Natural killer cell (primary cell): ENCODE data around the gene TPPP2. TPM values are rescaled to one million over a fixed set of nuclear protein-coding genes. Genes with fewer than 3 reads are reported as not detected.

Source experiments
- ATAC-seq, 3 donors: fragments of 150-1000 bp in 2 of 3; fragments of 200-7000 bp in 1 of 3; cut with Tn5 transposase; 1 replicate in 1 of 3; 2 replicates in 2 of 3; pipeline ENCODE4 v1.10.0; 2021; ENCODE audit warnings: mild to moderate bottlenecking in 2 of 3, moderate library complexity in 2 of 3
- DNase-seq, 2 donors: peaks; one replicate each; pipeline versions ENCODE4 v3.0.0 to v3.0.0-alpha.2; 2013 to 2021; ENCODE audit warnings: mixed read lengths in 1 of 2
- H3K27ac ChIP-seq: one replicate; pipeline ENCODE4 v1.5.1; 2013; ENCODE audit warnings: mild to moderate bottlenecking, low read length
- H3K27me3 ChIP-seq: one replicate; pipeline ENCODE4 v1.6.1; 2013; ENCODE audit warnings: low read length; ENCODE audit not compliant: control insufficient read depth, insufficient read depth
- H3K36me3 ChIP-seq: one replicate; pipeline ENCODE4 v1.6.1; 2013; ENCODE audit warnings: low read length; ENCODE audit not compliant: control insufficient read depth, insufficient read depth
- H3K4me1 ChIP-seq: one replicate; pipeline ENCODE4 v1.6.1; 2013; ENCODE audit warnings: low read length; ENCODE audit not compliant: control insufficient read depth, insufficient read depth
- H3K4me3 ChIP-seq: one replicate; pipeline ENCODE4 v1.5.1; 2013; ENCODE audit warnings: low read length
- H3K9me3 ChIP-seq: one replicate; pipeline ENCODE4 v1.6.1; 2013; ENCODE audit warnings: low read length; ENCODE audit not compliant: control insufficient read depth, insufficient read depth
- H3K27ac Mint-ChIP-seq, 2 donors: one replicate each; pipeline ENCODE4 v1.8.0; 2022; ENCODE audit warnings: mild to moderate bottlenecking in 2 of 2, mixed read lengths in 2 of 2, moderate library complexity in 1 of 2
- H3K27me3 Mint-ChIP-seq, 2 donors: one replicate each; pipeline ENCODE4 v1.8.0; 2022; ENCODE audit warnings: low read depth in 2 of 2, mixed read lengths in 2 of 2
- H3K36me3 Mint-ChIP-seq: one replicate; pipeline ENCODE4 v1.8.0; 2022; ENCODE audit warnings: mixed read lengths
- H3K4me1 Mint-ChIP-seq, 2 donors: one replicate each; pipeline ENCODE4 v1.8.0; 2022; ENCODE audit warnings: mixed read lengths in 2 of 2
- H3K4me3 Mint-ChIP-seq: one replicate; pipeline ENCODE4 v1.8.0; 2022; ENCODE audit warnings: mild to moderate bottlenecking, moderate library complexity, mixed read lengths
- H3K9me3 Mint-ChIP-seq, 2 donors: one replicate each; pipeline ENCODE4 v1.8.0; 2022; ENCODE audit warnings: mixed read lengths in 2 of 2
- WGBS: methylation state at CpG from one replicate; pipeline ENCODE4 v1.1.7; 2013; ENCODE audit warnings: missing lambda C conversion rate; ENCODE audit not compliant: insufficient coverage; 5-methylcytosine and 5-hydroxymethylcytosine counted together
- intact Hi-C: fragments of 100-400 bp; cut with micrococcal nuclease; formaldehyde crosslinking; loops from one replicate; pipeline ENCODE4 v1.14.2; 2022
- total RNA-seq, 4 donors: library from RNA; stranded (reverse); fragments of 120-200 nt in 1 of 4; gene quantifications; one replicate each; pipeline versions ENCODE4 v1.2.3 to v1.2.4, GENCODE V29; 2013 to 2022
- TF ChIP-seq, protein P1 (sequence below): fragments of 200-600 bp; IDR thresholded peaks from one replicate; pipeline ENCODE4 v1.8.0; 2022; ENCODE audit warnings: antibody characterized with exemption

The TPPP2 gene
- total RNA-seq, 3 donors from 2014 or later (not counting 1 experiment from before 2014, with no cell fraction given): not detected

DNA sequence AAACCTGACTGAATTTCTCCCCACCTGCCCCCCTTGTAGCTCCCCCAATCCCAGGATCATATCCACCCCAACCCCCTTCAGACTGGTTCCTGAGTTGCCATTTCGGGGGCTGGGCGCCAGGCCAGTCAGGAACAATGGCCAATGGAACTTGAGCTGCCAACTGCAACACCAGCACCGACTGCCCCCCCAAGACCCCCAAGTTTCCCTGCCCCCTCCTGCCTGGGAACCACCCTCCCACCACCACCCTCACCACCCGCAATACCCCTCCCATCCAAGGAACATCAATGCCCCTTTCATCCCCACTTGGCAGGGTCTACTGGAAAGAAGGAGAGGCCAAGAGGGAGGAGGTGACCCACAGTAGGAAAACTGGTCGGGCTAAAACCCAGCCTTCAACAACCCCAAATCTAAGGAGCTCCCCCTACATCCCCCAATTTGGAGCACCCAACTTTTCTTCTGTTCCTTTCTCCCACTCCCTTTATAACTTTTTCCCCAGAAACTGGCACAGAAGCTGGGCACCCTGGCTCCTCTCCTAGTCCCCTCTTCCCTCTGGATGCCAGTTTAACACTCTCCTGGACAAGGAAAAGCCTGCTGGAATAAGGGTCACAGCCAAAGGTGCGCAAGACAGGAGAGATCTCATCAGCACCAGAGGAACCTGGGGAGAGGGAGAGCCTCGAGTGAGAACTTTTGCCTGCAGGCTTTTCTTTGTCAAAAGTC lies 3.6 kb upstream of the TPPP2 start:
- Histone ChIP-seq H3K4me3 (no peak overlapping the region), H3K36me3 (no peaks in the 10 kb centered on the region), H3K27me3 (peaks cover 2% of the 10 kb centered on the region), H3K27ac (no peak overlapping the region), H3K4me1 (peaks cover 23% of the 10 kb centered on the region), H3K9me3 (no peaks in the 10 kb centered on the region)
- H3K36me3 Mint-ChIP-seq: no peaks in the 10 kb centered on the region
- no peak for DNase-seq
- H3K4me3 Mint-ChIP-seq: peak overlapping the region; percentile 65
- TF ChIP-seq, protein P1, sequence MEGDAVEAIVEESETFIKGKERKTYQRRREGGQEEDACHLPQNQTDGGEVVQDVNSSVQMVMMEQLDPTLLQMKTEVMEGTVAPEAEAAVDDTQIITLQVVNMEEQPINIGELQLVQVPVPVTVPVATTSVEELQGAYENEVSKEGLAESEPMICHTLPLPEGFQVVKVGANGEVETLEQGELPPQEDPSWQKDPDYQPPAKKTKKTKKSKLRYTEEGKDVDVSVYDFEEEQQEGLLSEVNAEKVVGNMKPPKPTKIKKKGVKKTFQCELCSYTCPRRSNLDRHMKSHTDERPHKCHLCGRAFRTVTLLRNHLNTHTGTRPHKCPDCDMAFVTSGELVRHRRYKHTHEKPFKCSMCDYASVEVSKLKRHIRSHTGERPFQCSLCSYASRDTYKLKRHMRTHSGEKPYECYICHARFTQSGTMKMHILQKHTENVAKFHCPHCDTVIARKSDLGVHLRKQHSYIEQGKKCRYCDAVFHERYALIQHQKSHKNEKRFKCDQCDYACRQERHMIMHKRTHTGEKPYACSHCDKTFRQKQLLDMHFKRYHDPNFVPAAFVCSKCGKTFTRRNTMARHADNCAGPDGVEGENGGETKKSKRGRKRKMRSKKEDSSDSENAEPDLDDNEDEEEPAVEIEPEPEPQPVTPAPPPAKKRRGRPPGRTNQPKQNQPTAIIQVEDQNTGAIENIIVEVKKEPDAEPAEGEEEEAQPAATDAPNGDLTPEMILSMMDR: no peak
- H3K4me1 Mint-ChIP-seq: peaks cover 7 to 13% of the 10 kb centered on the region in 2 donors
- intact Hi-C loops: no loop called here
- peak overlapping the region in 1 of 2 donors; percentile 20 for H3K27ac Mint-ChIP-seq
- WGBS: 79% methylated on average over 6 of the region's 7 CpGs
- H3K27me3 Mint-ChIP-seq: peaks cover 0 to 15% of the 10 kb centered on the region in 2 donors
- H3K9me3 Mint-ChIP-seq: no peaks in the 10 kb centered on the region
- no peak for ATAC-seq

DNA sequence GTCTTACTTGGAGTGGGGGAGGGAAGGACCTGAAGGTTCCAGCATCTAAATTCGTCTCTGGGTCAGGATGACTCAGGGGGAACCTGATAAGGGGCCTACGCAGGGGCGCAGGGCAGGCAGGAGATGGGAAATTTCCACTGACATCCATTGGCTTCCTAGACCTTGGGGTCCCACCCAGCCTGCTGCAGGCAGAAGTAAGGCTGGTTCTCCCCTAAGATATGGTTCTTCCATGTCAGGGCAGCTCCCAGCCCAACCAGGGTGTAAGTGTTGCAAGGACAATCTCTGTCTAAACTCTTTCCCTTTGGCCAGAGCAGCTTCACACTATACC lies 3.1 kb upstream of the TPPP2 start:
- no peaks in the 10 kb centered on the region for H3K9me3 Mint-ChIP-seq
- H3K27me3 Mint-ChIP-seq: peaks cover 5 to 18% of the 10 kb centered on the region in 2 donors
- Histone ChIP-seq H3K27me3 (peaks cover 2% of the 10 kb centered on the region), H3K9me3 (no peaks in the 10 kb centered on the region), H3K27ac (no peak overlapping the region), H3K4me1 (peaks cover 23% of the 10 kb centered on the region), H3K4me3 (no peak overlapping the region), H3K36me3 (no peaks in the 10 kb centered on the region)
- WGBS: 56% methylated on average over 3 of the region's 3 CpGs
- peak overlapping the region; percentile 38 for H3K4me3 Mint-ChIP-seq
- intact Hi-C loops: no loop called here
- peaks cover 7 to 13% of the 10 kb centered on the region in 2 donors for H3K4me1 Mint-ChIP-seq
- TF ChIP-seq, protein P1: no peak
- no peak for ATAC-seq
- H3K36me3 Mint-ChIP-seq: no peaks in the 10 kb centered on the region
- H3K27ac Mint-ChIP-seq: peak overlapping the region in 1 of 2 donors; percentile 1
- DNase-seq: no peak

DNA sequence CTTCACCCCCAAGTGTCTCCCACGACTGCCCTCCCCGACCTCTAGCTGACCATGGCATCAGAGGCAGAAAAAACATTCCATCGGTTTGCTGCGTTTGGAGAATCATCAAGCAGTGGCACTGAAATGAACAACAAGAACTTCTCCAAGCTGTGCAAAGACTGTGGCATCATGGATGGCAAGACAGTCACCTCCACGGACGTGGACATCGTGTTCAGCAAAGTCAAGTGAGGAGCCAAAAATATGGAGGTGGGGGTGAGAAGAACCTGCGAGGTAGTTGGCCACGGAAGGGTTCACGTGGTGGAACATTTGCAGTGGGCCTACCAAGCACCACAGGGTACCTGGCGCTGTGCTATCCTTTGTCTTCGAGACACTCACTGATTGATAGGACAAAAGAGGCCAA lies 514 bp downstream of the TPPP2 start:
- DNase-seq (no peak), ATAC-seq (no peak)
- intact Hi-C loops: no loop called here
- 79% methylated on average over 12 of the region's 12 CpGs for WGBS
- Histone ChIP-seq H3K4me3 (no peak overlapping the region), H3K27ac (no peak overlapping the region), H3K27me3 (no peaks in the 10 kb centered on the region), H3K9me3 (no peaks in the 10 kb centered on the region), H3K4me1 (peaks cover 3% of the 10 kb centered on the region), H3K36me3 (no peaks in the 10 kb centered on the region)
- TF ChIP-seq, protein P1: no peak
- H3K27me3 Mint-ChIP-seq: peaks cover 11 to 18% of the 10 kb centered on the region in 2 donors
- H3K27ac Mint-ChIP-seq: no peak overlapping the region
- H3K4me1 Mint-ChIP-seq: no peaks in the 10 kb centered on the region
- H3K36me3 Mint-ChIP-seq: no peaks in the 10 kb centered on the region
- no peak overlapping the region for H3K4me3 Mint-ChIP-seq
- H3K9me3 Mint-ChIP-seq: no peaks in the 10 kb centered on the region
